ENCODE data around the gene MED12L.
A peak's percentile ranks its signal among the peaks of the same experiment; 100 is the strongest.
"Not testable (repeated sequence)": the region's sequence is repeated elsewhere in the genome, so short reads cannot be mapped to it uniquely, and the experiment has no call there.

Gene MED12L

GRCh38 chr3:151379083-151379734 is 293.7 kb downstream of the MED12L start:
- Histone ChIP-seq H3K9ac (ENCODE audit: low read depth, low read length) (no peak overlapping the region), H3K36me3 (ENCODE audit: control insufficient read depth, insufficient read depth, low read length) (peaks cover 38% of the 10 kb centered on the region), H3K27me3 (ENCODE audit: control insufficient read depth, insufficient read depth, low read length) (no peaks in the 10 kb centered on the region), H3K4me3 (ENCODE audit: low read depth, low read length) (no peak overlapping the region), H3K4me1 (ENCODE audit: control insufficient read depth, insufficient read depth, low read length) (no peaks in the 10 kb centered on the region), H3K9me3 (ENCODE audit: control insufficient read depth, insufficient read depth, low read length) (no peaks in the 10 kb centered on the region), H3K27ac (ENCODE audit: low read depth, low read length) (no peak overlapping the region)

GRCh38 chr3:151382671-151383070 is 297.2 kb downstream of the MED12L start:
- Histone ChIP-seq H3K9ac (ENCODE audit: low read depth, low read length) (no peak overlapping the region), H3K36me3 (ENCODE audit: control insufficient read depth, insufficient read depth, low read length) (peaks cover 39% of the 10 kb centered on the region), H3K27me3 (ENCODE audit: control insufficient read depth, insufficient read depth, low read length) (no peaks in the 10 kb centered on the region), H3K4me3 (ENCODE audit: low read depth, low read length) (no peak overlapping the region), H3K4me1 (ENCODE audit: control insufficient read depth, insufficient read depth, low read length) (no peaks in the 10 kb centered on the region), H3K27ac (ENCODE audit: low read depth, low read length) (no peak overlapping the region), H3K9me3 (ENCODE audit: control insufficient read depth, insufficient read depth, low read length) (no peaks in the 10 kb centered on the region)

GRCh38 chr3:151383111-151383510 is 297.6 kb downstream of the MED12L start:
- Histone ChIP-seq H3K27ac (ENCODE audit: low read depth, low read length) (no peak overlapping the region), H3K27me3 (ENCODE audit: control insufficient read depth, insufficient read depth, low read length) (no peaks in the 10 kb centered on the region), H3K36me3 (ENCODE audit: control insufficient read depth, insufficient read depth, low read length) (peaks cover 43% of the 10 kb centered on the region), H3K9ac (ENCODE audit: low read depth, low read length) (no peak overlapping the region), H3K4me3 (ENCODE audit: low read depth, low read length) (no peak overlapping the region), H3K4me1 (ENCODE audit: control insufficient read depth, insufficient read depth, low read length) (no peaks in the 10 kb centered on the region), H3K9me3 (ENCODE audit: control insufficient read depth, insufficient read depth, low read length) (no peaks in the 10 kb centered on the region)

GRCh38 chr3:151383956-151384355 is 298.5 kb downstream of the MED12L start:
- Histone ChIP-seq H3K36me3 (ENCODE audit: control insufficient read depth, insufficient read depth, low read length) (peaks cover 46% of the 10 kb centered on the region), H3K4me3 (ENCODE audit: low read depth, low read length) (no peak overlapping the region), H3K4me1 (ENCODE audit: control insufficient read depth, insufficient read depth, low read length) (no peaks in the 10 kb centered on the region), H3K9me3 (ENCODE audit: control insufficient read depth, insufficient read depth, low read length) (no peaks in the 10 kb centered on the region), H3K9ac (ENCODE audit: low read depth, low read length) (no peak overlapping the region), H3K27ac (ENCODE audit: low read depth, low read length) (no peak overlapping the region), H3K27me3 (ENCODE audit: control insufficient read depth, insufficient read depth, low read length) (no peaks in the 10 kb centered on the region)

- H3K9ac ChIP-seq (ENCODE audit: low read depth, low read length), result no peak within 1 kb of the TSS
Measured at GRCh38 chr3:151384741-151385174, 299.3 kb downstream of the MED12L start, which contains the start of gene P2RY12. Gene P2RY12, minus strand, starts transcription at chr3:151384753. Its CDS starts 45,908 bp downstream, at chr3:151338845.

GRCh38 chr3:151386056-151386455 is 300.6 kb downstream of the MED12L start:
- H3K27me3 ChIP-seq (ENCODE audit: control insufficient read depth, insufficient read depth, low read length), result no peaks in the 10 kb centered on the region
- no peaks in the 10 kb centered on the region for H3K9me3 ChIP-seq (ENCODE audit: control insufficient read depth, insufficient read depth, low read length)
- no peak overlapping the region for H3K9ac ChIP-seq (ENCODE audit: low read depth, low read length)
- H3K27ac ChIP-seq (ENCODE audit: low read depth, low read length), result no peak overlapping the region
- H3K4me1 ChIP-seq (ENCODE audit: control insufficient read depth, insufficient read depth, low read length), result 0 out of 2 replicates have a peak, but pooled peaks cover under 1% of the 10 kb centered on the region
- no peak overlapping the region for H3K4me3 ChIP-seq (ENCODE audit: low read depth, low read length)
- H3K36me3 ChIP-seq (ENCODE audit: control insufficient read depth, insufficient read depth, low read length), result peaks cover 45% of the 10 kb centered on the region

More at GRCh38 chr3:151384741-151385174, 299.3 kb downstream of the MED12L start, which contains the start of gene P2RY12:
- Histone ChIP-seq H3K9me3 (ENCODE audit: control insufficient read depth, insufficient read depth, low read length) (no peaks in the 10 kb centered on the region), H3K27ac (ENCODE audit: low read depth, low read length) (no peak within 1 kb of the TSS), H3K4me1 (ENCODE audit: control insufficient read depth, insufficient read depth, low read length) (no peaks in the 10 kb centered on the region), H3K36me3 (ENCODE audit: control insufficient read depth, insufficient read depth, low read length) (peaks cover 49% of the 10 kb centered on the region), H3K4me3 (ENCODE audit: low read depth, low read length) (no peak within 1 kb of the TSS), H3K27me3 (ENCODE audit: control insufficient read depth, insufficient read depth, low read length) (no peaks in the 10 kb centered on the region)

GRCh38 chr3:151387432-151387831 is 302.0 kb downstream of the MED12L start:
- Histone ChIP-seq H3K36me3 (ENCODE audit: control insufficient read depth, insufficient read depth, low read length) (peaks cover 33% of the 10 kb centered on the region), H3K27ac (ENCODE audit: low read depth, low read length) (no peak overlapping the region), H3K4me3 (ENCODE audit: low read depth, low read length) (no peak overlapping the region), H3K27me3 (ENCODE audit: control insufficient read depth, insufficient read depth, low read length) (no peaks in the 10 kb centered on the region), H3K9ac (ENCODE audit: low read depth, low read length) (no peak overlapping the region), H3K9me3 (ENCODE audit: control insufficient read depth, insufficient read depth, low read length) (no peaks in the 10 kb centered on the region), H3K4me1 (ENCODE audit: control insufficient read depth, insufficient read depth, low read length) (peaks cover 4% of the 10 kb centered on the region; the same call in 1 of the 2 replicates)

GRCh38 chr3:151387842-151388241 is 302.4 kb downstream of the MED12L start:
- Histone ChIP-seq H3K27me3 (ENCODE audit: control insufficient read depth, insufficient read depth, low read length) (no peaks in the 10 kb centered on the region), H3K9ac (ENCODE audit: low read depth, low read length) (no peak overlapping the region), H3K27ac (ENCODE audit: low read depth, low read length) (no peak overlapping the region), H3K4me3 (ENCODE audit: low read depth, low read length) (no peak overlapping the region), H3K9me3 (ENCODE audit: control insufficient read depth, insufficient read depth, low read length) (no peaks in the 10 kb centered on the region), H3K4me1 (ENCODE audit: control insufficient read depth, insufficient read depth, low read length) (peaks cover 8% of the 10 kb centered on the region), H3K36me3 (ENCODE audit: control insufficient read depth, insufficient read depth, low read length) (peaks cover 30% of the 10 kb centered on the region)

GRCh38 chr3:151391720-151392119 is 306.3 kb downstream of the MED12L start:
- peaks cover 31% of the 10 kb centered on the region for H3K4me1 ChIP-seq (ENCODE audit: control insufficient read depth, insufficient read depth, low read length)
- no peak overlapping the region for H3K27ac ChIP-seq (ENCODE audit: low read depth, low read length)
- H3K36me3 ChIP-seq (ENCODE audit: control insufficient read depth, insufficient read depth, low read length), result peaks cover 16% of the 10 kb centered on the region
- no peak overlapping the region for H3K4me3 ChIP-seq (ENCODE audit: low read depth, low read length)
- H3K9me3 ChIP-seq (ENCODE audit: control insufficient read depth, insufficient read depth, low read length), result no peaks in the 10 kb centered on the region
- H3K9ac ChIP-seq (ENCODE audit: low read depth, low read length), result no peak overlapping the region
- no peaks in the 10 kb centered on the region for H3K27me3 ChIP-seq (ENCODE audit: control insufficient read depth, insufficient read depth, low read length)

- H3K9me3 ChIP-seq (ENCODE audit: control insufficient read depth, insufficient read depth, low read length); H3K27me3 ChIP-seq (ENCODE audit: control insufficient read depth, insufficient read depth, low read length); H3K9ac ChIP-seq (ENCODE audit: low read depth, low read length); H3K4me3 ChIP-seq (ENCODE audit: low read depth, low read length): not testable (repeated sequence)
- peak overlapping the region; percentile 96 for H3K27ac ChIP-seq (ENCODE audit: low read depth, low read length)
- H3K4me1 ChIP-seq (ENCODE audit: control insufficient read depth, insufficient read depth, low read length), result peaks cover 31% of the 10 kb centered on the region
- H3K36me3 ChIP-seq (ENCODE audit: control insufficient read depth, insufficient read depth, low read length), result peaks cover 16% of the 10 kb centered on the region
Measured at GRCh38 chr3:151392191-151392590, 306.7 kb downstream of the MED12L start.

GRCh38 chr3:151393146-151393830 is 307.8 kb downstream of the MED12L start:
- Histone ChIP-seq H3K4me1 (ENCODE audit: control insufficient read depth, insufficient read depth, low read length) (peaks cover 31% of the 10 kb centered on the region), H3K27ac (ENCODE audit: low read depth, low read length) (peak overlapping the region; percentile 96), H3K4me3 (ENCODE audit: low read depth, low read length) (peak overlapping the region; percentile 42), H3K9ac (ENCODE audit: low read depth, low read length) (peak overlapping the region; percentile 47), H3K36me3 (ENCODE audit: control insufficient read depth, insufficient read depth, low read length) (peaks cover 10% of the 10 kb centered on the region), H3K9me3 (ENCODE audit: control insufficient read depth, insufficient read depth, low read length) (no peaks in the 10 kb centered on the region), H3K27me3 (ENCODE audit: control insufficient read depth, insufficient read depth, low read length) (no peaks in the 10 kb centered on the region)

Data from HUES48 (cell line).